LNCaP clone FGC (cell line): ENCODE results near the gene XPNPEP2.

Experiments used
- DNase-seq: peaks from one replicate; pipeline ENCODE4 v3.0.0-alpha.2; 2011; ENCODE audit warnings: low read depth
- H3K4me3 ChIP-seq: 2 replicates; pipeline ENCODE4 v1.5.1; 2011; ENCODE audit warnings: mild to moderate bottlenecking, low read depth, low read length, control low read depth
- CTCF ChIP-seq: IDR thresholded peaks from 2 replicates; pipeline ENCODE4 v1.5.1; 2012; ENCODE audit warnings: mild to moderate bottlenecking; ENCODE audit not compliant: control insufficient read depth, insufficient read depth; ENCODE audit errors: extremely low read depth

The XPNPEP2 gene

GRCh38 chrX:129705377-129705925 is 33.3 kb upstream of the XPNPEP2 start:
- no peak for TF ChIP-seq CTCF
- H3K4me3 ChIP-seq = no peak overlapping the region
- DNase-seq = no peak

DNA sequence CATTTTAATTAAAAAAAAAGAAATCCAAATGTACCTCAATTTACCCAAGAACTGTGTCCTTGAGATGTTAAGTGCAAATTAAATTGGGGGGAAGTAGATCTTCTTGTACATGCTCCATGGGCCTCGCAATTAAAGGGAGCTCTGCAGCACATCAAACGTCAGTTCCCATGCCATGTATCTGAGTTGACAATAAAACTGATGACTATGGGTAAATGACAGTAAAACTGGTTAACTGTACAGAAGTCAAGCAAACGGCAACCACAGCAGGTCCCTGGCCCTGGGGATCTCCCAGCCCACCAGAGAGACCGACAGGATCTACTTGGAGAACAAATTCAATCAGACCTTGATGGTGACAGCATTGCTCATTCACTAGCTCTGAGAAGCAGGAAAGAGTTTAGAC is 32.8 kb upstream of the XPNPEP2 start:
- no peak overlapping the region for H3K4me3 ChIP-seq
- TF ChIP-seq CTCF = no peak
- no peak for DNase-seq

DNA sequence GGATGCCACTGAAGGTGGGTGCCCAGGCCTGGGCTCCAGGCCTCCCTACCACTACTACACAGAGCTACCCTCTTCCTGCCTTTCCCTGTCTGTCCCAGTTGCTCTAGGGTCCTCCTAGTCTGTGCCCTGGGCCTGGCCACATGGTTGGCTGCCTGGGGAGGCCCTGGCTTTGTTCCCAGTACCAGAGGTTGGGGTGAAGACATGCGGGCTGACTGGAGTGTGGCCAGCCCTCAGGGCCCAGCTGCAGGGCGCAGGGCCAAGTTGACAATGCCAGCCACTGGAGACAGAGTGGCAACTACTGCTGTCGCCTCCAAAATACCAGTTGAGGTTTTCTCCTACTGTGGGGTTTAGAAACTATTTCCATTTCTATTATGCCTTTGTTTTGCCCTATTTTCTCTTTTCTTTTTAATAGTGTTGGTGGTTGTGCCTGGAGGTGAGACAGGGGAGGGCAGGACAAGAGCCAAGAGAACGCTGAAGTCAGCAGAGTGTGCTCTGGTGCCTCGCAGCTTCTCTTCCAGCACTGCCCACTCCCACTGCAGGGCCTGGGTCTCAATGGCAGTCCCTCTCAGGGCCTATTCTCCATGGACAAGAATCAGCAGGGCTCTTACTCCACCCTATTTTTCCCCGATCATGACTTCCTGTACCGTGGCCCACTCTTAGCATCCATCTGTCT is 32.2 kb upstream of the XPNPEP2 start:
- DNase-seq = no peak
- no peak for TF ChIP-seq CTCF

GRCh38 chrX:129714581-129714980 is 24.2 kb upstream of the XPNPEP2 start:
- no peak for TF ChIP-seq CTCF
- H3K4me3 ChIP-seq = no peak overlapping the region
- DNase-seq = no peak

More for the DNA sequence above, 32.2 kb upstream of the XPNPEP2 start:
- H3K4me3 ChIP-seq = no peak overlapping the region

DNA sequence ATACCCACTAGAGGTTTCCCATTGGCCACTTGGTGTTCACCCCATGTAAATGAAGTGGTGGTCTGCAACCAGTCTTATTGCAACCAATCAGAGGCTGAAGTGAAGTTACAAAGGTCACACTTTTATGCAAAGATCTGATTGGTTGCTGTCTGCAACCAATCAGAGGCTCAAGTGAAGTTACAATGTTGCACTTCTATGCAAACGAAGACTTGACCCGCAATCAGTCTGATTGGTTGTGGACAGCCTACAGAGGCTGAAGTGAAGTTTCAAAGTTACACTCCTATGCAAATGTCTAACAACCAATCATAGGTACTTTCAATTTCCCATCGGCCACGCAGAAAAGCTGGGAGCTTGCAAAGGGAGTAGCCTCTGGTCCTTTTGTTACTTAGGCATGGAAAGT is 22.3 kb upstream of the XPNPEP2 start:
- DNase-seq = no peak
- H3K4me3 ChIP-seq = no peak overlapping the region
- no peak for TF ChIP-seq CTCF

DNA sequence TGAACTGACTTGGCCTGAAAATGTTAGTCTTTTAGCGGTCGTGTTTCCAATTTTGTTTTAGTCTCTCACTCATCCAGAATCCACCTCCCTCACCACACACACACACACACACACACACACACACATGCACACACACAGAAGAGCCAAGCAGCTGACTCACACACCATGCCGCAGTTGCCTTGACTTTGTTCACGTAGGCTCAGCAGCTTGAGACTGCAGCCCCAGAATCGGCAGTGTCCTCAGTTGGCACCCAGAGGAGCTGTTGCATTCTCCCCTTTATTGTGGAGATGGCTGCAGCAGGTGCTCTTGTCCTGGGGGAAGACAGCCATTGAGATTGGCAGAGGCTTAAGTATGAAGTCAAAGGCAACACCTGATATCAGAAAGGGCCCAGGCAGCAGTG is 20.9 kb upstream of the XPNPEP2 start:
- no peak for TF ChIP-seq CTCF
- DNase-seq = no peak
- H3K4me3 ChIP-seq = no peak overlapping the region

GRCh38 chrX:129718676-129719075 is 20.1 kb upstream of the XPNPEP2 start:
- no peak for TF ChIP-seq CTCF
- no peak for DNase-seq
- H3K4me3 ChIP-seq = no peak overlapping the region
